Measurements from ENCODE around the gene LCN15. TPM values are rescaled to one million over a fixed set of nuclear protein-coding genes. Genes with fewer than 3 reads are reported as not detected.

LCN15 gene
- total and polyA plus RNA-seq, 11 donors: 0.64 to 2.8 (median 1.2) TPM; not detected in 4

DNA sequence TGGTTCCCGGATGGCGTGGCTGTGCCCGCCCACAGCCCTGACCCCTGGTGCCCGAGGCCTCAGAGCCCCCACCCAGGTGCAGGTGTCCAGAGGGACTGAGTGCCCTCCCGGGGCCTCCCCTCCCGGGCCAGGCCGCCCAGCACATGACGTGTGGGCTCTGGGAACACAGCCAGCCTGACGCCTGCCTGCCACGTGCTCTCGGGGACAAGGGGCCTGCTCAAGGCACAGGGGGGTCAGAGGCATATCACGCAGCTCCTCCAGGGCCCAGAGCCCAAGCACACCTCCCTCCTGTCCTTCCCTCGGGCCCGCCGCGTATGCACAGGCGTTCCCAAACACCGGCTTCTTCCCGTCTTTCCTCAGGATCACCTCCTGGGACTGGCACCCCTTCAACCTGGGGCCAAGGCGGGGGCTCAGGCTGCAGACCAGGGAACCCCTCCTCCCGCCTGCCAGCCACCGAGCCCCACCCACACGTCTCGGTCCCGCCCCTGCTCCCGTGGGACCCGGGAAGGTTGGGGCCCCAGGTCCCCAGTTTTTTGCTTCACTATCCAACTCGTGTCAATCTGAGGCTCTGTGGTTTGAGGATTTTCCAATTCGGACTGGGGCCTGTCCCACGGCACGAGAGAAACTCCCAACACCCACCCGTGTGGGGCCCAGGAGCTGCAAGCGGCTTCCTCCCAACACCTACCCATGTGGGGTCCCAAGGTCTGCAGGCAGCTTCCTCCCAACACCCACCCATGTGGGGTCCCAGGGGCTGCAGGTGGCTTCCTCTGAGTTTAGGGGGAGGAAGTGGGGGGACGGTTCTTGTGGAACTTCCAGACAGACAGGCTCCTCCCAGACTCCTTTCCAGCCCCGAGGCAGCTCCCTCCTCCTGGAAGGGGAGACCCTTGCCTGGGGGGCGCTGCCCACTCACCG, 23.1 kb downstream of the LCN15 start:
- Histone ChIP-seq H3K9me3 (no peaks in the 10 kb centered on the region), H3K4me3 (peak overlapping the region in 10 of 12 donors; percentile 2 to 55 (median 18)), H3K4me1 (peaks cover 0 to 36% (median 15%) of the 10 kb centered on the region in 12 donors), H3K27ac (peak overlapping the region in 6 of 12 donors; percentile 4 to 62 (median 36)), H3K27me3 (peaks cover 0 to 19% (median 0%) of the 10 kb centered on the region in 9 donors), H3K36me3 (no peaks in the 10 kb centered on the region)
- TF ChIP-seq CTCF (IDR thresholded peaks at IDR 0.05) (no peak), POLR2A (IDR thresholded peaks at IDR 0.05) (no peak)
- WGBS, 4 donors: 21 to 34% (median 23%) methylated on average over 21 to 37 of the region's 37 CpGs
- ATAC-seq (peak; percentile 62 to 77 (median 66)), DNase-seq (peak in 4 of 5 donors; percentile 62 to 77 (median 64))
- intact Hi-C loops (cut with DNase I): no loop called here

GRCh38 chr9:136740491-136740890, 23.8 kb downstream of the LCN15 start:
- H3K27me3 ChIP-seq: peaks cover 0 to 19% (median 0%) of the 10 kb centered on the region in 9 donors
- TF ChIP-seq POLR2A (IDR thresholded peaks at IDR 0.05): no peak
- TF ChIP-seq CTCF (IDR thresholded peaks at IDR 0.05): no peak
- ATAC-seq: no peak
- intact Hi-C loops (cut with DNase I): no loop called here
- H3K4me1 ChIP-seq: peaks cover 0 to 36% (median 15%) of the 10 kb centered on the region in 12 donors
- H3K27ac ChIP-seq: peak overlapping the region in 1 of 12 donors; percentile 62
- 89 to 93% (median 92%) methylated on average over 16 of the region's 16 CpGs for WGBS, 4 donors
- DNase-seq: no peak
- no peak overlapping the region for H3K4me3 ChIP-seq
- no peaks in the 10 kb centered on the region for H3K36me3 ChIP-seq
- H3K9me3 ChIP-seq: no peaks in the 10 kb centered on the region

DNA sequence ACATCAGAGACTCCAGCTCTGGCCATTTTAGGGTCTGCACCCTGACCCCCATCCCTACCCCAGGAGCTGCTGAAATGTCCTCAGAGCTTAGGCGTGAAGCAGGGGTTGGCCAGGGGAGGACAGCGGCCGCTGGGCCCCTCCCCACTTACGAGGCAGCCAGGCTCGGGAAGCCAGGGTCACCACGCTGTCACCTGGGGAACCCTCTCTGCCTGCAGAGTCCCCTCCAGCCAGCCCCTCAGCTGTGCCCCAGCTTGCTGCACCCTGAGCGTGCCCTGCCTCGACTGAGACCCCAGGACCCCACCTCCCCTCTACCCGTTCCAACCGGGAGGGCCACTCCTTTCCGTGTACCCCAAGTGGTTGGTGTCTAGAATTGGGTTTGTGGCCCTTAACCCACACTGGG, 24.2 kb downstream of the LCN15 start:
- Histone ChIP-seq H3K27ac (no peak overlapping the region), H3K36me3 (no peaks in the 10 kb centered on the region), H3K4me3 (no peak overlapping the region), H3K27me3 (peaks cover 0 to 19% (median 0%) of the 10 kb centered on the region in 9 donors), H3K4me1 (peaks cover 0 to 36% (median 15%) of the 10 kb centered on the region in 12 donors), H3K9me3 (no peaks in the 10 kb centered on the region)
- intact Hi-C loops (cut with DNase I): no loop called here
- DNase-seq (no peak), ATAC-seq (no peak)
- TF ChIP-seq POLR2A (IDR thresholded peaks at IDR 0.05): no peak
- TF ChIP-seq CTCF (IDR thresholded peaks at IDR 0.05): no peak
- 90 to 94% (median 92%) methylated on average over 11 of the region's 11 CpGs for WGBS, 4 donors

- Histone ChIP-seq H3K27ac (no peak overlapping the region), H3K4me1 (peaks cover 0 to 36% (median 15%) of the 10 kb centered on the region in 12 donors), H3K36me3 (no peaks in the 10 kb centered on the region), H3K4me3 (no peak overlapping the region), H3K27me3 (peaks cover 0 to 19% (median 0%) of the 10 kb centered on the region in 9 donors), H3K9me3 (no peaks in the 10 kb centered on the region)
- WGBS, 4 donors: 88 to 91% (median 89%) methylated on average over 18 to 23 of the region's 23 CpGs
- TF ChIP-seq POLR2A (IDR thresholded peaks at IDR 0.05) (no peak), CTCF (IDR thresholded peaks at IDR 0.05) (no peak)
- DNase-seq (no peak), ATAC-seq (no peak)
- intact Hi-C loops (cut with DNase I): no loop called here
Observed at GRCh38 chr9:136739509-136739908, 24.8 kb downstream of the LCN15 start.

Measured in heart left ventricle (tissue), 16 donors.